HEK293 (cell line): Measurements from ENCODE around the gene ARHGAP24.

Source experiments
- CTCF ChIA-PET: fragments of 350-600 bp; formaldehyde crosslinking; extraction: SDS; loops from one replicate; lab custom pipeline; 2021; ENCODE audit warnings: antibody characterized with exemption; lab: Yijun Ruan, JAX
- POLR2A ChIA-PET: fragments of 300-600 bp; formaldehyde crosslinking; extraction: SDS; loops from one replicate; lab custom pipeline; 2020; ENCODE audit warnings: antibody characterized with exemption, inconsistent platforms; lab: Yijun Ruan, JAX
- H3K27ac ChIP-seq: fragments of 200-500 bp; sonication (Bioruptor generic); 2 replicates; pipeline ENCODE4 v1.5.1; 2014; ENCODE audit warnings: low read depth, low read length, control low read depth, inconsistent platforms; ENCODE audit errors: extremely low read depth
- H3K36me3 ChIP-seq, 2 experiments: fragments of 200-500 bp in 1 of 2; sonication (Bioruptor generic) in 1 of 2; 1 replicate in 1 of 2; 2 replicates in 1 of 2; pipeline ENCODE4 v1.5.1; 2014 to 2017; ENCODE audit warnings: inconsistent platforms in 2 of 2, low read length in 2 of 2; ENCODE audit not compliant: control insufficient read depth in 2 of 2, insufficient read depth in 1 of 2
- H3K4me1 ChIP-seq: fragments of 200-500 bp; sonication (Bioruptor generic); 2 replicates; pipeline ENCODE4 v1.5.1; 2014; ENCODE audit warnings: mild to moderate bottlenecking, low read length, inconsistent platforms; ENCODE audit not compliant: control insufficient read depth, insufficient read depth
- H3K4me3 ChIP-seq: 2 replicates; pipeline ENCODE4 v1.5.1; 2011; ENCODE audit warnings: low read depth, mild to moderate bottlenecking, control low read depth, low read length, moderate library complexity
- H3K9me3 ChIP-seq: fragments of 200-500 bp; sonication (Bioruptor generic); 2 replicates; pipeline ENCODE4 v1.5.1; 2014; ENCODE audit warnings: low read depth, low read length, inconsistent platforms; ENCODE audit not compliant: control insufficient read depth, insufficient read depth
- ATF2 ChIP-seq: fragments of 450-650 bp; formaldehyde crosslinking; IDR thresholded peaks from 2 replicates; pipeline ENCODE4 v1.5.1; 2016; ENCODE audit warnings: missing biosample characterization, missing genetic modification characterization, low read depth
- BCL11A ChIP-seq: fragments of 450-650 bp; formaldehyde crosslinking; IDR thresholded peaks from 2 replicates; pipeline ENCODE4 v1.5.1; 2016; ENCODE audit warnings: low read depth, missing biosample characterization, missing genetic modification characterization
- KLF8 ChIP-seq: fragments of 450-650 bp; formaldehyde crosslinking; IDR thresholded peaks from 2 replicates; pipeline ENCODE4 v1.5.1; 2016; ENCODE audit warnings: missing biosample characterization, missing genetic modification characterization
- KLF9 ChIP-seq: fragments of 450-650 bp; formaldehyde crosslinking; IDR thresholded peaks from 2 replicates; pipeline ENCODE4 v1.5.1; 2016; ENCODE audit warnings: missing biosample characterization, missing genetic modification characterization, low read depth
- MYNN ChIP-seq: fragments of 450-650 bp; formaldehyde crosslinking; IDR thresholded peaks from 2 replicates; pipeline ENCODE4 v1.5.1; 2016; ENCODE audit warnings: missing biosample characterization, missing genetic modification characterization, borderline replicate concordance
- OVOL3 ChIP-seq: fragments of 450-650 bp; formaldehyde crosslinking; IDR thresholded peaks from 2 replicates; pipeline ENCODE4 v1.5.1; 2016; ENCODE audit warnings: missing biosample characterization, missing genetic modification characterization
- PRDM6 ChIP-seq: fragments of 450-650 bp; formaldehyde crosslinking; IDR thresholded peaks from 2 replicates; pipeline ENCODE4 v1.5.1; 2017; ENCODE audit warnings: missing biosample characterization, missing genetic modification characterization
- SALL2 ChIP-seq: fragments of 450-650 bp; formaldehyde crosslinking; IDR thresholded peaks from 2 replicates; pipeline ENCODE4 v1.5.0; 2017; ENCODE audit warnings: missing biosample characterization, mild to moderate bottlenecking, missing genetic modification characterization, borderline replicate concordance
- ZBTB17 ChIP-seq: fragments of 450-650 bp; formaldehyde crosslinking; IDR thresholded peaks from 2 replicates; pipeline ENCODE4 v1.5.1; 2016; ENCODE audit warnings: missing biosample characterization, missing genetic modification characterization
- ZFP69B ChIP-seq: fragments of 450-650 bp; formaldehyde crosslinking; IDR thresholded peaks from 2 replicates; pipeline ENCODE4 v1.5.1; 2016; ENCODE audit warnings: missing biosample characterization, missing genetic modification characterization
- ZNF132 ChIP-seq: fragments of 450-650 bp; formaldehyde crosslinking; IDR thresholded peaks from 2 replicates; pipeline ENCODE4 v1.5.1; 2017; ENCODE audit warnings: missing biosample characterization, missing genetic modification characterization, borderline replicate concordance
- ZNF544 ChIP-seq: fragments of 450-650 bp; formaldehyde crosslinking; IDR thresholded peaks from 2 replicates; pipeline ENCODE4 v1.5.0; 2017; ENCODE audit warnings: missing biosample characterization, missing genetic modification characterization
- ZNF549 ChIP-seq: fragments of 450-650 bp; IDR thresholded peaks from 2 replicates; pipeline ENCODE4 v1.5.1; 2018; ENCODE audit warnings: missing biosample characterization, missing genetic modification characterization, mild to moderate bottlenecking, inconsistent platforms, moderate library complexity
- ZNF571 ChIP-seq: fragments of 450-650 bp; formaldehyde crosslinking; IDR thresholded peaks from 2 replicates; pipeline ENCODE4 v1.5.0; 2017; ENCODE audit warnings: missing biosample characterization, missing genetic modification characterization
- ZNF621 ChIP-seq: fragments of 450-650 bp; formaldehyde crosslinking; IDR thresholded peaks from 2 replicates; pipeline ENCODE4 v1.5.1; 2017; ENCODE audit warnings: missing biosample characterization, missing genetic modification characterization
- ZNF645 ChIP-seq: fragments of 450-650 bp; formaldehyde crosslinking; IDR thresholded peaks from 2 replicates; pipeline ENCODE4; 2016; ENCODE audit warnings: missing biosample characterization, missing genetic modification characterization
- ZNF843 ChIP-seq: fragments of 450-650 bp; formaldehyde crosslinking; IDR thresholded peaks from 2 replicates; pipeline ENCODE4 v1.5.1; 2016; ENCODE audit warnings: missing biosample characterization, missing genetic modification characterization
- ZSCAN18 ChIP-seq: fragments of 450-650 bp; formaldehyde crosslinking; IDR thresholded peaks from 2 replicates; pipeline ENCODE4 v1.5.1; 2016; ENCODE audit warnings: missing biosample characterization, missing genetic modification characterization
- ZSCAN5A ChIP-seq: fragments of 450-650 bp; formaldehyde crosslinking; IDR thresholded peaks from 2 replicates; pipeline ENCODE4 v1.5.1; 2016; ENCODE audit warnings: missing biosample characterization, missing genetic modification characterization

The ARHGAP24 gene

GRCh38 chr4:85617202-85617601, 142.3 kb downstream of the ARHGAP24 start (continued):
- no peak for TF ChIP-seq ZSCAN18 (tag by site-specific recombination)
- no peak for TF ChIP-seq ZNF645 (tag by site-specific recombination)

GRCh38 chr4:85632981-85633380, 158.0 kb downstream of the ARHGAP24 start:
- ChIA-PET POLR2A (no interaction called here), CTCF (no interaction called here)
- no peak overlapping the region for H3K4me3 ChIP-seq
- H3K36me3 ChIP-seq = no peaks in the 10 kb centered on the region
- TF ChIP-seq BCL11A (tag by site-specific recombination) = no peak
- H3K9me3 ChIP-seq = no peaks in the 10 kb centered on the region
- no peaks in the 10 kb centered on the region for H3K4me1 ChIP-seq
- no peak overlapping the region for H3K27ac ChIP-seq

GRCh38 chr4:85637778-85638177, 162.8 kb downstream of the ARHGAP24 start:
- no peak overlapping the region for H3K4me3 ChIP-seq
- no peaks in the 10 kb centered on the region for H3K9me3 ChIP-seq
- no peak overlapping the region for H3K27ac ChIP-seq
- CTCF ChIA-PET = no interaction called here
- POLR2A ChIA-PET = no interaction called here
- H3K36me3 ChIP-seq = no peaks in the 10 kb centered on the region
- no peaks in the 10 kb centered on the region for H3K4me1 ChIP-seq
- no peak for TF ChIP-seq ZNF571 (tag by site-specific recombination)
- TF ChIP-seq ZNF544 (tag by site-specific recombination) = no peak
- TF ChIP-seq KLF9 (tag by site-specific recombination) = no peak
- TF ChIP-seq ZSCAN5A (tag by site-specific recombination) = no peak
- no peak for TF ChIP-seq OVOL3 (tag by site-specific recombination)
- TF ChIP-seq SALL2 = no peak
- no peak for TF ChIP-seq KLF8 (tag by site-specific recombination)
- no peak for TF ChIP-seq ZNF549 (tag by site-specific recombination)
- no peak for TF ChIP-seq ZBTB17 (tag by site-specific recombination)
- TF ChIP-seq ATF2 (tag by site-specific recombination) = no peak
- no peak for TF ChIP-seq MYNN (tag by site-specific recombination)
- no peak for TF ChIP-seq PRDM6 (tag by site-specific recombination)
- TF ChIP-seq ZFP69B (tag by site-specific recombination) = no peak
- no peak for TF ChIP-seq ZNF621
- no peak for TF ChIP-seq ZNF132 (tag by site-specific recombination)
- no peak for TF ChIP-seq ZNF843
